Spleen (tissue), 7 donors: ENCODE data around the gene TPPP.
"Not testable (repeated sequence)": the region's sequence is repeated elsewhere in the genome, so short reads cannot be mapped to it uniquely, and the experiment has no call there.

ENCODE experiments used
- POLR2A ChIP-seq, 3 donors: fragments of 450-650 bp; IDR thresholded peaks; one replicate each; pipeline ENCODE4 v1.5.1; 2017; ENCODE audit warnings: antibody characterized with exemption in 3 of 3, mild to moderate bottlenecking in 1 of 3
- TF ChIP-seq, protein P1 (sequence below), 11 experiments: fragments of 200-600 bp in 7 of 11; fragments of 450-650 bp in 4 of 11; sonication (generic) in 4 of 11; IDR thresholded peaks in 8 of 11; conservative IDR thresholded peaks in 3 of 11; 1 replicate in 7 of 11; 2 replicates in 4 of 11; pipeline versions ENCODE4 v1.4.0 to v1.8.0; 2016 to 2021; ENCODE audit warnings: antibody characterized with exemption in 11 of 11, inconsistent platforms in 4 of 11, mild to moderate bottlenecking in 1 of 11
- donor health status: DM: no; HTN: no; CAD: no; lungs with moderate emphysema.
- donor health status: DM: no; HTN: no; CAD: no.
- donor health status: DM: no; HTN: no; CAD: no.

DNA sequence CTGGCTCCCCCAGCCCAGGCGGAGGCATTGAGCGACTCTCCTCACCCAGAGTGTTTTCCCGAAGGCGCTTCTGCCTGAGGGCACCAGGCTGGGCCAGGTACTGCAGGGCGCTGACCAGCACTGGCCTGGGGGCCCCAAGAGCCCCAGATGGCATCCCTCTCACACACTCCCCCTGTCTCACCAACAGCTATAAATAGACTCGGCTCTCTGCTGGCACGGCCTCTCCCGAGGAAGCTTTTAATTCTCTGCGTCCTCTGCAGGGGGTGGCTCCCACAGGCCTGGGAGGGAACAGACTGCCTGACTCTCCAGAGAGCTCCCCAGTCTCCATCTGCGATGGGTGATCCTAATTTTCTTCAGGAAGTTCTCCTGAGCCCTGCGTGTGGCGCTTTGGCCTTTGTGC lies 2.9 kb downstream of the TPPP start:
- TF ChIP-seq, protein P1, sequence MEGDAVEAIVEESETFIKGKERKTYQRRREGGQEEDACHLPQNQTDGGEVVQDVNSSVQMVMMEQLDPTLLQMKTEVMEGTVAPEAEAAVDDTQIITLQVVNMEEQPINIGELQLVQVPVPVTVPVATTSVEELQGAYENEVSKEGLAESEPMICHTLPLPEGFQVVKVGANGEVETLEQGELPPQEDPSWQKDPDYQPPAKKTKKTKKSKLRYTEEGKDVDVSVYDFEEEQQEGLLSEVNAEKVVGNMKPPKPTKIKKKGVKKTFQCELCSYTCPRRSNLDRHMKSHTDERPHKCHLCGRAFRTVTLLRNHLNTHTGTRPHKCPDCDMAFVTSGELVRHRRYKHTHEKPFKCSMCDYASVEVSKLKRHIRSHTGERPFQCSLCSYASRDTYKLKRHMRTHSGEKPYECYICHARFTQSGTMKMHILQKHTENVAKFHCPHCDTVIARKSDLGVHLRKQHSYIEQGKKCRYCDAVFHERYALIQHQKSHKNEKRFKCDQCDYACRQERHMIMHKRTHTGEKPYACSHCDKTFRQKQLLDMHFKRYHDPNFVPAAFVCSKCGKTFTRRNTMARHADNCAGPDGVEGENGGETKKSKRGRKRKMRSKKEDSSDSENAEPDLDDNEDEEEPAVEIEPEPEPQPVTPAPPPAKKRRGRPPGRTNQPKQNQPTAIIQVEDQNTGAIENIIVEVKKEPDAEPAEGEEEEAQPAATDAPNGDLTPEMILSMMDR (IDR thresholded peaks at IDR 0.05 in 8 of 11, conservative IDR thresholded peaks at IDR 0.05 in 3 of 11): not testable (repeated sequence)
- TF ChIP-seq POLR2A (IDR thresholded peaks at IDR 0.05): not testable (repeated sequence)
